Activated CD4-positive, alpha-beta T cell treated with anti-CD3 and anti-CD28 coated beads, Interleukin-2, amount 10 ng/mL, durations not matched to agents 24 days and 14 days (primary cell): ENCODE measurements around the gene TTC3. TPM values are rescaled to one million over a fixed set of nuclear protein-coding genes. Genes with fewer than 3 reads are reported as not detected.
"Not testable (repeated sequence)": the region's sequence is repeated elsewhere in the genome, so short reads cannot be mapped to it uniquely, and the experiment has no call there.

Source experiments
- DNase-seq: peaks from one replicate; pipeline ENCODE4 v3.0.0; 2022
- H3K27ac Mint-ChIP-seq: one replicate; pipeline ENCODE4 v1.8.0; 2022; ENCODE audit warnings: mild to moderate bottlenecking, mixed read lengths
- H3K27me3 Mint-ChIP-seq: one replicate; pipeline ENCODE4 v1.8.0; 2022; ENCODE audit warnings: mixed read lengths
- H3K36me3 Mint-ChIP-seq: one replicate; pipeline ENCODE4 v1.8.0; 2022; ENCODE audit warnings: low read depth, mild to moderate bottlenecking, mixed read lengths
- H3K4me1 Mint-ChIP-seq: one replicate; pipeline ENCODE4 v1.8.0; 2021; ENCODE audit warnings: mixed read lengths
- H3K4me3 Mint-ChIP-seq: one replicate; pipeline ENCODE4 v1.8.0; 2022; ENCODE audit warnings: mild to moderate bottlenecking, moderate library complexity, mixed read lengths
- H3K9me3 Mint-ChIP-seq: one replicate; pipeline ENCODE4 v1.8.0; 2021; ENCODE audit warnings: mixed read lengths
- intact Hi-C: fragments of 100-400 bp; cut with micrococcal nuclease; formaldehyde crosslinking; loops from one replicate; pipeline ENCODE4 v1.15.1; 2023
- total RNA-seq: library from RNA; stranded (reverse); gene quantifications from 2 replicates; pipeline ENCODE4 v1.2.3, GENCODE V29; 2022

The TTC3 gene
- total RNA-seq, 1 donor from 2014 or later, result 62.4 TPM

- H3K4me3 Mint-ChIP-seq, result peak overlapping the region; percentile 21
- peaks cover 20% of the 10 kb centered on the region for H3K36me3 Mint-ChIP-seq
- H3K27me3 Mint-ChIP-seq, result no peaks in the 10 kb centered on the region
- no peak for DNase-seq
- H3K27ac Mint-ChIP-seq, result peak overlapping the region; percentile 56
- H3K4me1 Mint-ChIP-seq, result peaks cover 20% of the 10 kb centered on the region
- no peaks in the 10 kb centered on the region for H3K9me3 Mint-ChIP-seq
- intact Hi-C loops, result no loop called here
Observed at GRCh38 chr21:37119421-37120218, 46.6 kb downstream of the TTC3 start.

- Mint-ChIP-seq H3K36me3 (peaks cover 33% of the 10 kb centered on the region), H3K9me3 (no peaks in the 10 kb centered on the region)
- intact Hi-C loops, result no loop called here
Observed at GRCh38 chr21:37128076-37128475, 55.0 kb downstream of the TTC3 start.

GRCh38 chr21:37130971-37131370 is 57.9 kb downstream of the TTC3 start:
- H3K4me3 Mint-ChIP-seq, result no peak overlapping the region
- no peaks in the 10 kb centered on the region for H3K27me3 Mint-ChIP-seq
- no peak for DNase-seq
- H3K27ac Mint-ChIP-seq, result no peak overlapping the region
- no peaks in the 10 kb centered on the region for H3K9me3 Mint-ChIP-seq
- peaks cover 7% of the 10 kb centered on the region for H3K4me1 Mint-ChIP-seq
- peaks cover 40% of the 10 kb centered on the region for H3K36me3 Mint-ChIP-seq
- intact Hi-C loops, result no loop called here

More at GRCh38 chr21:37128076-37128475, 55.0 kb downstream of the TTC3 start:
- Mint-ChIP-seq H3K27me3 (no peaks in the 10 kb centered on the region), H3K4me1 (no peaks in the 10 kb centered on the region), H3K27ac (no peak overlapping the region), H3K4me3 (no peak overlapping the region)
- DNase-seq, result no peak

- Mint-ChIP-seq H3K27ac (peak overlapping the region; percentile 30), H3K36me3 (peaks cover 45% of the 10 kb centered on the region), H3K4me1 (peaks cover 18% of the 10 kb centered on the region), H3K4me3 (peak overlapping the region; percentile 25), H3K27me3 (no peaks in the 10 kb centered on the region), H3K9me3 (peaks cover 5% of the 10 kb centered on the region)
- peak; percentile 74 for DNase-seq
- intact Hi-C loops, result no loop called here
Observed at GRCh38 chr21:37136261-37136660, 63.2 kb downstream of the TTC3 start.

DNA sequence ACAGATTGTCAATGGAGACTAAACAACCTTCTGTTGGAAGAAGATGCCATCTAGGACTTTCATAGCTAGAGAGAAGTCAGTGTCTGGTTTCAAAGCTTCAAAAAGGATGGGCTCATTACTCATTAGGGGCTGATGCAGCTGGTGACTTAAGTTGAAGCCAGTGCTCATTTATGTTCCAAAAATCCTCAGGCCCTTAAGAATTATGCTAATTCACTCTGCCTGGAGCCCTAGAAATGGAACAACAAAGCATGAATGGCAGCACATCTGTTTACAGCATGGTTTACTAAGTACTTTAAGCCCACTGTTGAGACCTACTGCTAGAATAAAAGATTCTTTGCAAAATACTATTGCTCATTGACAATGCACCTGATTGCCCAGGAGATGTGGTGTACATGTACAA is 63.7 kb downstream of the TTC3 start:
- H3K4me1 Mint-ChIP-seq, result peaks cover 18% of the 10 kb centered on the region
- H3K27ac Mint-ChIP-seq, result no peak overlapping the region
- intact Hi-C loops, result no loop called here
- H3K36me3 Mint-ChIP-seq, result peaks cover 42% of the 10 kb centered on the region
- no peak for DNase-seq
- H3K9me3 Mint-ChIP-seq, result peaks cover 5% of the 10 kb centered on the region
- peak overlapping the region; percentile 25 for H3K4me3 Mint-ChIP-seq
- no peaks in the 10 kb centered on the region for H3K27me3 Mint-ChIP-seq

- Mint-ChIP-seq H3K4me3 (no peak overlapping the region), H3K36me3 (peaks cover 47% of the 10 kb centered on the region), H3K27ac (no peak overlapping the region), H3K27me3 (no peaks in the 10 kb centered on the region), H3K9me3 (peaks cover 5% of the 10 kb centered on the region), H3K4me1 (peaks cover 18% of the 10 kb centered on the region)
- intact Hi-C loops, result no loop called here
- no peak for DNase-seq
Observed at GRCh38 chr21:37139154-37139553, 66.1 kb downstream of the TTC3 start.

- no peak for DNase-seq
- intact Hi-C loops, result no loop called here
- Mint-ChIP-seq H3K4me3 (no peak overlapping the region), H3K27ac (no peak overlapping the region), H3K36me3 (peaks cover 49% of the 10 kb centered on the region), H3K4me1 (peaks cover 18% of the 10 kb centered on the region), H3K9me3 (peaks cover 5% of the 10 kb centered on the region), H3K27me3 (no peaks in the 10 kb centered on the region)
Observed at GRCh38 chr21:37139902-37140301, 66.8 kb downstream of the TTC3 start.

DNA sequence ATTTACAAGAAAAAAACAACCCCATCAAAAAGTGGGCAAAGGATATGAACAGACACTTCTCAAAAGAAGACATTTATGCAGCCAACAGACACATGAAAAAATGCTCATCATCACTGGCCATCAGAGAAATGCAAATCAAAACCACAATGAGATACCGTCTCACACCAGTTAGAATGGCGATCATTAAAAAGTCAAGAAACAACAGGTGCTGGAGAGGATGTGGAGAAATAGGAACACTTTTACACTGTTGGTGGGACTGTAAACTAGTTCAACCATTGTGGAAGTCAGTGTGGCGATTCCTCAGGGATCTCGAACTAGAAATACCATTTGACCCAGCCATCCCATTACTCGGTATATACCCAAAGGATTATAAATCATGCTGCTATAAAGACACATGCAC is 70.3 kb downstream of the TTC3 start:
- H3K9me3 Mint-ChIP-seq, H3K4me3 Mint-ChIP-seq, H3K4me1 Mint-ChIP-seq, intact Hi-C loops, H3K27ac Mint-ChIP-seq, DNase-seq, H3K27me3 Mint-ChIP-seq: not testable (repeated sequence)
- peaks cover 51% of the 10 kb centered on the region for H3K36me3 Mint-ChIP-seq

- DNase-seq, result no peak
- Mint-ChIP-seq H3K36me3 (peaks cover 60% of the 10 kb centered on the region), H3K27ac (no peak overlapping the region), H3K4me3 (no peak overlapping the region), H3K27me3 (no peaks in the 10 kb centered on the region), H3K4me1 (peaks cover 6% of the 10 kb centered on the region), H3K9me3 (no peaks in the 10 kb centered on the region)
- intact Hi-C loops, result no loop called here
Observed at GRCh38 chr21:37145635-37146111, 72.6 kb downstream of the TTC3 start.

GRCh38 chr21:37146320-37147235 is 73.5 kb downstream of the TTC3 start:
- Mint-ChIP-seq H3K36me3 (peaks cover 60% of the 10 kb centered on the region), H3K27me3 (no peaks in the 10 kb centered on the region), H3K4me1 (peaks cover 6% of the 10 kb centered on the region), H3K27ac (peak overlapping the region; percentile 16), H3K9me3 (no peaks in the 10 kb centered on the region), H3K4me3 (no peak overlapping the region)
- intact Hi-C loops, result no loop called here
- no peak for DNase-seq

- intact Hi-C loops, result no loop called here
- H3K27ac Mint-ChIP-seq, result no peak overlapping the region
- H3K4me1 Mint-ChIP-seq, result peaks cover 6% of the 10 kb centered on the region
- no peaks in the 10 kb centered on the region for H3K9me3 Mint-ChIP-seq
- DNase-seq, result no peak
- H3K27me3 Mint-ChIP-seq, result no peaks in the 10 kb centered on the region
- H3K4me3 Mint-ChIP-seq, result no peak overlapping the region
- H3K36me3 Mint-ChIP-seq, result peaks cover 56% of the 10 kb centered on the region
Observed at GRCh38 chr21:37149411-37149810, 76.4 kb downstream of the TTC3 start.

DNA sequence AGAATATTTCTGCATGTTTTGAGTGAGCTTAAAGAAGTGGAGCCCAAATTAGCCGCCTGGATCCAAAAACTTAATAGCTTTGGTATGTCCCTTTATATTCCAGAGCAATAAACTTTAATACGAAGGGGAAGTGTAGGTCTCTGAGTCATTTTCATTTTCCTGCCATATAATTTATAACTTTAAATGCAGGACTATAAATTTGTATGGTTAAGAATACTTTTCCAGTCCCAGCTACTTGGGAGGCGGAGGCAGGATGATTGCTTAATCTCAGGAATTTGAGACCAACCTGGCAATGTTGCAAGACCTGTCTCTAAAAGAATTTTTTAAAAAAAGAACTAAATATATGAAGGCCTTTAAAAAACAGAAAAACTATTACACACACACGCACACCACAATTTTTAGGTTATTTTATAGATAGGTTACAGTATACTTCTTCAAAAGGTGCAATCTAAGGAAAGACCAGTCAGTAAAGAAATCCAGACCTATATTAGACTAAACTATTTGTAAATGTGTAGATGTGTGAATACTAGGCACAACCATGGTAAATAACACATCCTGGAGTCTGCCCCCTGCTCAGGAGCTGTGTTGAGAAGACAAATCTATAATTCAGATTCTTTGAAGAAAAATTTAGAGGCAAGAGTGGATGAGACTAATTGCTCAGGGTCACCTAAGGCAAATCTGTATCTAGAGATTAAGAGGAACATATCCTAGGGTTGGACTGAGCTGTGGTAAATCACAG is 80.3 kb downstream of the TTC3 start:
- intact Hi-C loops, result no loop called here
- H3K9me3 Mint-ChIP-seq, result no peaks in the 10 kb centered on the region
- no peaks in the 10 kb centered on the region for H3K4me1 Mint-ChIP-seq
- DNase-seq, result no peak
- H3K36me3 Mint-ChIP-seq, result peaks cover 48% of the 10 kb centered on the region
- H3K27me3 Mint-ChIP-seq, result no peaks in the 10 kb centered on the region
- no peak overlapping the region for H3K27ac Mint-ChIP-seq
- H3K4me3 Mint-ChIP-seq, result no peak overlapping the region

- Mint-ChIP-seq H3K4me3 (no peak overlapping the region), H3K27me3 (no peaks in the 10 kb centered on the region), H3K27ac (no peak overlapping the region), H3K36me3 (peaks cover 50% of the 10 kb centered on the region), H3K4me1 (peaks cover 3% of the 10 kb centered on the region), H3K9me3 (no peaks in the 10 kb centered on the region)
- DNase-seq, result no peak
- intact Hi-C loops, result no loop called here
Observed at GRCh38 chr21:37153935-37154350, 80.9 kb downstream of the TTC3 start.
